Right lobe of liver (tissue), 4 donors: ENCODE measurements around the gene C10orf105.

Source experiments
- CTCF ChIP-seq, 4 donors: fragments of 200-600 bp in 3 of 4; fragments of 450-650 bp in 1 of 4; IDR thresholded peaks; one replicate each; pipeline versions ENCODE4 v1.5.1 to v1.8.0; 2016 to 2022; ENCODE audit warnings: antibody characterized with exemption in 4 of 4, mild to moderate bottlenecking in 2 of 4
- POLR2A ChIP-seq: fragments of 450-650 bp; IDR thresholded peaks from one replicate; pipeline ENCODE4 v1.6.1; 2017; ENCODE audit warnings: antibody characterized with exemption, mild to moderate bottlenecking
- donor health status: DM: no; HTN: no; CAD: no.
- donor health status: DM: no; HTN: no; CAD: no.
- donor health status: DM: no; HTN: yes; CAD: no.

GRCh38 chr10:71735709-71736569 is 16.4 kb upstream of the C10orf105 start:
- TF ChIP-seq CTCF (IDR thresholded peaks at IDR 0.05) (no peak), POLR2A (no peak)
